OCI-LY3 (cell line): ENCODE measurements around the gene ZNF565.

ENCODE experiments used
- CTCF ChIP-seq: fragments of 200-600, 300-600 bp; sonication (generic); IDR thresholded peaks from 2 replicates; pipeline ENCODE4 v1.5.1; 2014; ENCODE audit warnings: antibody characterized with exemption, low read length, low read depth
- EZH2phosphoT487 ChIP-seq: fragments of 200-600 bp; shearing (Covaris generic); IDR thresholded peaks from 2 replicates; pipeline ENCODE4 v1.6.1; 2018; ENCODE audit warnings: antibody characterized with exemption, mixed run types, low read depth

- TF ChIP-seq CTCF (no peak), EZH2phosphoT487 (no peak)
These were observed 74.0 kb downstream of the ZNF565 start for GRCh38 chr19:36140304-36141038.
